ENCODE results near the gene SOCS2. TPM values are rescaled to one million over a fixed set of nuclear protein-coding genes. Genes with fewer than 3 reads are reported as not detected.

The SOCS2 gene
- total RNA-seq, 4 donors from 2014 or later: 10.4 to 46.7 (median 26.5) TPM

GRCh38 chr12:93626160-93626559 is 53.7 kb downstream of the SOCS2 start:
- intact Hi-C loops (cut with DNase I): no loop called here

More at GRCh38 chr12:93626160-93626559, 53.7 kb downstream of the SOCS2 start:
- no peak overlapping the region for H3K4me3 ChIP-seq
- DNase-seq (ENCODE audit: extremely low spot score): no peak
- H3K27me3 ChIP-seq: no peaks in the 10 kb centered on the region
- no peaks in the 10 kb centered on the region for H3K36me3 ChIP-seq
- H3K27ac ChIP-seq (replicated peaks in 1 of 4): no peak overlapping the region
- no peaks in the 10 kb centered on the region for H3K9me3 ChIP-seq
- H3K4me1 ChIP-seq: peaks cover 0 to 5% (median 0%) of the 10 kb centered on the region in 4 donors
- WGBS: 92% methylated on average over 4 of the region's 4 CpGs
- no peak for TF ChIP-seq CTCF (IDR thresholded peaks at IDR 0.05)
- no peak for TF ChIP-seq EP300 (IDR thresholded peaks at IDR 0.05)
- no peak for TF ChIP-seq POLR2AphosphoS5 (IDR thresholded peaks at IDR 0.05)
- TF ChIP-seq POLR2A (IDR thresholded peaks at IDR 0.05; ENCODE audit: low read depth): no peak

Other genes starting within 250 kb of the SOCS2 start
- gene NUDT4, start 194.8 kb upstream of the SOCS2 start, total RNA-seq: 100 to 1,000 TPM in 3 of 4 donors, 10 to 100 TPM in 1; 93.0 to 238 (median 112) TPM
- gene UBE2N, start 130.7 kb upstream of the SOCS2 start, total RNA-seq: 100 to 1,000 TPM in 1 of 4 donors, 10 to 100 TPM in 3; 37.8 to 106 (median 61.8) TPM
- gene MRPL42, start 105.2 kb upstream of the SOCS2 start, total RNA-seq: 10 to 100 TPM; 21.6 to 44.2 (median 34.8) TPM
- gene CRADD, start 104.7 kb downstream of the SOCS2 start, total RNA-seq: 10 to 100 TPM; 23.5 to 35.3 (median 26.1) TPM